PC-9 (cell line): Measurements from ENCODE around the gene KTI12. TPM values are rescaled to one million over a fixed set of nuclear protein-coding genes. Genes with fewer than 3 reads are reported as not detected.

Experiments
- BruUV-seq: library from RNA; stranded (reverse); fragments of 400-500 nt; replicated peaks from 2 replicates; lab custom pipeline; 2021; lab: Mats Ljungman, UMichigan
- CTCF ChIA-PET: fragments of 300-600 bp; sonication (Branson Sonifier 250); formaldehyde crosslinking; loops from one replicate; lab custom pipeline; 2022; ENCODE audit warnings: antibody characterized with exemption; lab: Charles Lee
- POLR2A ChIA-PET: fragments of 300-600 bp; sonication (Branson Sonifier 250); formaldehyde crosslinking; loops from one replicate; lab custom pipeline; 2022; ENCODE audit warnings: antibody characterized with exemption; ENCODE audit not compliant: unreplicated experiment; lab: Charles Lee
- DNase-seq, 2 experiments: peaks; one replicate each; pipeline versions ENCODE4 v3.0.0 to v3.0.0-alpha.2; 2015 to 2022; ENCODE audit warnings: mixed read lengths in 1 of 2
- H2AFZ ChIP-seq: fragments of 200-600 bp; sonication (generic); 2 replicates; pipeline ENCODE4 v1.8.1; 2017; ENCODE audit warnings: antibody characterized with exemption
- H3F3A ChIP-seq: fragments of 200-600 bp; sonication (generic); 2 replicates; pipeline ENCODE4 v1.8.1; 2017; ENCODE audit warnings: antibody characterized with exemption, mild to moderate bottlenecking, low read depth; ENCODE audit not compliant: insufficient read depth
- H3K27ac ChIP-seq: fragments of 200-600 bp; sonication (generic); 2 replicates; pipeline ENCODE4 v1.6.1; 2016; ENCODE audit warnings: mixed run types
- H3K27me3 ChIP-seq: fragments of 200-600 bp; sonication (generic); 2 replicates; pipeline ENCODE4 v1.6.1; 2016; ENCODE audit warnings: low read depth, mixed run types; ENCODE audit not compliant: insufficient read depth
- H3K36me3 ChIP-seq: fragments of 200-600 bp; sonication (generic); 2 replicates; pipeline ENCODE4 v1.6.1; 2016; ENCODE audit warnings: low read depth, mixed run types
- H3K4me1 ChIP-seq: fragments of 200-600 bp; sonication (generic); replicated peaks from 2 replicates; pipeline ENCODE4 v1.6.1; 2016; ENCODE audit warnings: mixed run types; ENCODE audit not compliant: insufficient read depth
- H3K4me2 ChIP-seq: fragments of 200-600 bp; sonication (generic); 2 replicates; pipeline ENCODE4 v1.6.1; 2017; ENCODE audit warnings: mixed run types
- H3K4me3 ChIP-seq: fragments of 200-600 bp; sonication (generic); 2 replicates; pipeline ENCODE4 v1.6.1; 2016; ENCODE audit warnings: mixed run types
- H3K79me2 ChIP-seq: fragments of 200-600 bp; sonication (generic); 2 replicates; pipeline ENCODE4 v1.6.1; 2017; ENCODE audit warnings: low read depth, mixed run types
- H3K9me2 ChIP-seq: fragments of 200-600 bp; sonication (generic); 2 replicates; pipeline ENCODE4 v1.8.1; 2017; ENCODE audit warnings: mild to moderate bottlenecking; ENCODE audit not compliant: insufficient read depth
- H3K9me3 ChIP-seq: fragments of 200-600 bp; sonication (generic); 2 replicates; pipeline ENCODE4 v1.8.1; 2016; ENCODE audit warnings: low read depth; ENCODE audit not compliant: insufficient read depth
- H4K20me1 ChIP-seq: fragments of 200-600 bp; sonication (generic); 2 replicates; pipeline ENCODE4 v1.8.1; 2017; ENCODE audit not compliant: insufficient read depth
- EZH2 ChIP-seq: fragments of 200-600 bp; sonication (generic); IDR thresholded peaks from 2 replicates; pipeline ENCODE4 v1.8.0; 2017; ENCODE audit warnings: antibody characterized with exemption, low read depth
- intact Hi-C: fragments of 100-400 bp; cut with micrococcal nuclease; formaldehyde crosslinking; loops from one replicate; pipeline ENCODE4 v1.10.0; 2022; ENCODE audit not compliant: unreplicated experiment
- total RNA-seq: library from RNA; stranded (reverse); gene quantifications from 2 replicates; pipeline ENCODE4 v1.2.3, GENCODE V29; 2021
- TF ChIP-seq, protein P1 (sequence below): fragments of 200-600 bp; sonication (generic); conservative IDR thresholded peaks from 2 replicates; pipeline ENCODE4 v1.6.1; 2017; ENCODE audit warnings: mixed run types, antibody characterized with exemption, mild to moderate bottlenecking, moderate library complexity

The KTI12 gene
- total RNA-seq, 1 experiment from 2014 or later, result 9.5 TPM

- intact Hi-C loops, result no loop called here
- Histone ChIP-seq H3K79me2 (no peaks in the 10 kb centered on the region), H4K20me1 (no peaks in the 10 kb centered on the region), H3K9me3 (no peaks in the 10 kb centered on the region), H3K36me3 (no peaks in the 10 kb centered on the region), H3K4me2 (peak within 1 kb of the TSS; percentile 60), H3F3A (no peaks in the 10 kb centered on the region), H2AFZ (no peak within 1 kb of the TSS), H3K27ac (no peak within 1 kb of the TSS), H3K27me3 (no peaks in the 10 kb centered on the region; the same call in 1 of the 2 replicates), H3K4me1 (no peaks in the 10 kb centered on the region), H3K9me2 (no peaks in the 10 kb centered on the region), H3K4me3 (peak within 1 kb of the TSS; percentile 33; the same call in 1 of the 2 replicates)
- CTCF ChIA-PET, result no interaction called here
- POLR2A ChIA-PET, result no interaction called here
- peak in 1 of 2 experiments; percentile 85 for DNase-seq
- no TSS peak for BruUV-seq
- TF ChIP-seq EZH2, result no peak
- TF ChIP-seq, protein P1, sequence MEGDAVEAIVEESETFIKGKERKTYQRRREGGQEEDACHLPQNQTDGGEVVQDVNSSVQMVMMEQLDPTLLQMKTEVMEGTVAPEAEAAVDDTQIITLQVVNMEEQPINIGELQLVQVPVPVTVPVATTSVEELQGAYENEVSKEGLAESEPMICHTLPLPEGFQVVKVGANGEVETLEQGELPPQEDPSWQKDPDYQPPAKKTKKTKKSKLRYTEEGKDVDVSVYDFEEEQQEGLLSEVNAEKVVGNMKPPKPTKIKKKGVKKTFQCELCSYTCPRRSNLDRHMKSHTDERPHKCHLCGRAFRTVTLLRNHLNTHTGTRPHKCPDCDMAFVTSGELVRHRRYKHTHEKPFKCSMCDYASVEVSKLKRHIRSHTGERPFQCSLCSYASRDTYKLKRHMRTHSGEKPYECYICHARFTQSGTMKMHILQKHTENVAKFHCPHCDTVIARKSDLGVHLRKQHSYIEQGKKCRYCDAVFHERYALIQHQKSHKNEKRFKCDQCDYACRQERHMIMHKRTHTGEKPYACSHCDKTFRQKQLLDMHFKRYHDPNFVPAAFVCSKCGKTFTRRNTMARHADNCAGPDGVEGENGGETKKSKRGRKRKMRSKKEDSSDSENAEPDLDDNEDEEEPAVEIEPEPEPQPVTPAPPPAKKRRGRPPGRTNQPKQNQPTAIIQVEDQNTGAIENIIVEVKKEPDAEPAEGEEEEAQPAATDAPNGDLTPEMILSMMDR, result no peak
Observed at GRCh38 chr1:51990478-51990965, 43.1 kb downstream of the KTI12 start, which contains the start of gene RAB3B. Gene RAB3B (minus strand): TSS chr1:51990700. CDS start chr1:51977117, 13,583 bp downstream.

DNA sequence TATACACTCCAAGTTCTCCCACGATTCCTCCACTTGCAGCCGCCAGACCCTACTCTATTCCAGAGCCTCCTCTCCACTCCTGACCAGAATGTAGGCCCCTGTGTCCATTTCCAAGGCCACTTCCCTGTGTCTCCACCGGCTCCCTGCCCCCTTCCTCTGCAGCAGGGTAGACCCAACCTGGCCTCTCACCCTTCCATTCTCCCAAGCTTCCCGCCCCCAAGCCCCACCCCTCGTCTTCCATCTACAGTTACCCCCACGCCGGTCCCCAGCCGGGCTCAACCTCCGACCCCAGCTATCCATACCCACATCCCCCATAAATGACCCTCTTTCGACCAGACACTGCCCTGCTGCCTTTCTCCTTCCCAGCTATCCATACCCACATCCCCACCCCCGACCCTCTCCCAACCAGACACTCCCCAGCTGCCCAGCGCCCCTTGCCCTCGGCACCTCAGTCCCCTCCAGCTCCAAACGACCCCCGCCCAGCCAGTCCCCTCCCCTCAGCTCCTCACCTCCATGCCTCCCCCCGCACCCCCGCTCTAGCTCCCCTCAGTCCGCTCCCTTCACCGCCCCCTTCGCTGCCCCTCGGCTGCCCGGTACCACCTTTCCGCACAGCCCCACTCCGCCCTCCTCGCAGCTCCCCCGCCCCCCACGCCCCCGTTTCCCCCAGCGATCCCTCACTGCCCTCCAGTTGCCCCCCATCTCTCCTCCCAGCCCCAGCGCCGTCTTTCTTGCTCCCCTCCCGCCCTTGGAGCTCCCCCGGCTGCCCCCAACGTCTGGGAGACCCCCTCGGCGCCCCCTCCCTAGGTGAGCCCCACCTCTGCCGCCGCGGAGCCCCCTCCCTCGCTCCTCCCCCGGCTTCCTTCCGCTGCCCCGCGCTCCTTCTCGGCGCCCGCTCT, 43.8 kb downstream of the KTI12 start:
- CTCF ChIA-PET, result no interaction called here
- no peak for DNase-seq
- H2AFZ ChIP-seq, result no peak overlapping the region
- H3K9me3 ChIP-seq, result no peaks in the 10 kb centered on the region
- BruUV-seq, result no TSS peak
- no peaks in the 10 kb centered on the region for H4K20me1 ChIP-seq
- no peaks in the 10 kb centered on the region for H3K79me2 ChIP-seq
- H3K4me3 ChIP-seq, result peak overlapping the region; percentile 33; the same call in 1 of the 2 replicates
- H3K4me1 ChIP-seq, result no peaks in the 10 kb centered on the region
- H3F3A ChIP-seq, result no peaks in the 10 kb centered on the region
- H3K4me2 ChIP-seq, result peak overlapping the region; percentile 60
- no peaks in the 10 kb centered on the region for H3K36me3 ChIP-seq
- H3K27ac ChIP-seq, result no peak overlapping the region
- intact Hi-C loops, result no loop called here
- no peaks in the 10 kb centered on the region; the same call in 1 of the 2 replicates for H3K27me3 ChIP-seq
- no peak for TF ChIP-seq EZH2
- TF ChIP-seq, protein P1, result no peak
- POLR2A ChIA-PET, result no interaction called here
- H3K9me2 ChIP-seq, result no peaks in the 10 kb centered on the region

DNA sequence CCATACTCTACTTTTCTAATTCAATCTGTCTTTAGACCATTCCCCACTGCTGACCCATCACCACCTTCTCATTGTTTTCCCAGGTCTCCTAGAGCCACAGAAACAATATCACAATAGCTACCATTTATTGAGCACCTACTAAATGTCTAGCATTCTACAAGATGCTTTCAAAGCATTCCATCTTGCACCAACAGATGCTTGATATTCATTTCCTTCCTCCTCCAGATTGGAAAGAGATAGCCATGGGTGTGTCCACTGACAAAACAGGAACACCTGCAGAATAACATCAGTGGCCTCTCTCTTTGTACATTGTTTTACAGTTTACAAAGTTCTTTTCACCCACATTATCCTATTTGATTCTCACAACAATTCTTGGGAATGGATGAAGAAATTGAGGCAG, 45.4 kb downstream of the KTI12 start:
- Histone ChIP-seq H3K36me3 (no peaks in the 10 kb centered on the region), H2AFZ (no peak overlapping the region), H3K9me3 (no peaks in the 10 kb centered on the region), H3K27me3 (no peaks in the 10 kb centered on the region; the same call in 1 of the 2 replicates), H3K79me2 (no peaks in the 10 kb centered on the region), H4K20me1 (no peaks in the 10 kb centered on the region), H3K4me3 (no peak overlapping the region), H3K4me1 (no peaks in the 10 kb centered on the region), H3K27ac (no peak overlapping the region), H3F3A (no peaks in the 10 kb centered on the region), H3K9me2 (no peaks in the 10 kb centered on the region), H3K4me2 (no peak overlapping the region)
- ChIA-PET CTCF (interaction anchor here (0.5 kb wide), 1 partner anchor 698 kb away, joined by 3 read pairs; no protein-coding TSS in a partner anchor), POLR2A (no interaction called here)
- no TSS peak for BruUV-seq
- TF ChIP-seq, protein P1, result no peak
- no peak for TF ChIP-seq EZH2
- intact Hi-C loops, result no loop called here
- no peak for DNase-seq
